IPS DF 6.9 (cell line): Measurements from ENCODE around the gene LGI4.

ENCODE experiments used
- DNase-seq: peaks from one replicate; pipeline ENCODE4 v3.0.0-alpha.2; 2013; ENCODE audit warnings: low read depth, low spot score
- H3K27ac ChIP-seq: one replicate; pipeline ENCODE4 v1.5.1; 2013; ENCODE audit warnings: low read length, control low read depth
- H3K27me3 ChIP-seq: 2 replicates; pipeline ENCODE4 v1.6.1; 2013; ENCODE audit warnings: mild to moderate bottlenecking, low read length; ENCODE audit not compliant: control insufficient read depth, insufficient read depth
- H3K36me3 ChIP-seq: 2 replicates; pipeline ENCODE4 v1.6.1; 2013; ENCODE audit warnings: low read length; ENCODE audit not compliant: control insufficient read depth, insufficient read depth
- H3K4me1 ChIP-seq: 2 replicates; pipeline ENCODE4 v1.6.1; 2013; ENCODE audit warnings: low read length; ENCODE audit not compliant: control insufficient read depth, insufficient read depth
- H3K4me3 ChIP-seq: 2 replicates; pipeline ENCODE4 v1.5.1; 2013; ENCODE audit warnings: mild to moderate bottlenecking, low read length
- H3K9me3 ChIP-seq: 2 replicates; pipeline ENCODE4 v1.6.1; 2013; ENCODE audit warnings: low read length, inconsistent platforms; ENCODE audit not compliant: control insufficient read depth, insufficient read depth
- WGBS: extraction: QIAGEN DNeasy Blood & Tissue Kit; methylation state at CpG from one replicate; pipeline ENCODE4 v1.1.7; 2013; ENCODE audit warnings: mixed read lengths, missing lambda C conversion rate; ENCODE audit not compliant: insufficient read length, insufficient coverage; 5-methylcytosine and 5-hydroxymethylcytosine counted together

The LGI4 gene

DNA sequence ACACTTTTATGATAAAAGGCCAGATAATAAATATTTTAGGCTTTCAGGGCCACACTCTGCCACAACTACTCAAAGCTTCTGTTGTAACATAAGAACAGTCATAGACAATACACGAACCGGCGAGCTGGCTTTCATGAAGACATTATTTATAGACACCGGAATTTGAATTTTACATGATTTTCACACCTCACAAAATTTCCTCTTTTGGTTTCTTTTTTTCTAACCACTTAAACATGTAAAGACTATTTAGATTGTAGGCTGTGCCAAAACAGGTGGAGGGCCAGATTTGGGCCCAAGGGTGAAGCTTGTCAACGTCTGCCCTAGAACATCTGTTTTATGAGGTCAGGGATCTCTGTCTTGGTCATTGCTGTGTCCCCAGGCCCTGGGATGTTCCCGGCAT is 48.9 kb downstream of the LGI4 start:
- WGBS, result no CpG with 5 or more reads among the region's 6 CpGs
- peaks cover 3% of the 10 kb centered on the region for H3K4me1 ChIP-seq
- H3K27me3 ChIP-seq, result no peaks in the 10 kb centered on the region
- H3K27ac ChIP-seq, result no peak overlapping the region
- DNase-seq, result no peak
- H3K4me3 ChIP-seq, result no peak overlapping the region
- H3K36me3 ChIP-seq, result no peaks in the 10 kb centered on the region
- no peaks in the 10 kb centered on the region for H3K9me3 ChIP-seq

DNA sequence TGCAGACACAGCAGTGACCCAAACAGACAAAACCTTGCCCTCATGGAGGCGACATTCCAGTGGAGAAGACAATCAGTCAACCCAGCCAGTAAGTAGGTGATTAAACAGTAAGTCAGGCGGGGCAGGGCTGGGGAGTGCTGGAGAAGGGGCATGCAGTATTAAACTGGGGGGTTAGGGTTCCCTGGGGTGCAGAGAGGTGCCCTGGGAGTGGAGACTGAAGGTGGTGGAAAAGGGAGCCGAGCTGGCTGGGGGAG is 50.4 kb downstream of the LGI4 start:
- no peak for DNase-seq
- Histone ChIP-seq H3K9me3 (no peaks in the 10 kb centered on the region), H3K27me3 (no peaks in the 10 kb centered on the region), H3K27ac (no peak overlapping the region), H3K4me3 (no peak overlapping the region), H3K36me3 (no peaks in the 10 kb centered on the region), H3K4me1 (no peaks in the 10 kb centered on the region; the same call in 1 of the 2 replicates)
- no CpG with 5 or more reads among the region's 3 CpGs for WGBS

DNA sequence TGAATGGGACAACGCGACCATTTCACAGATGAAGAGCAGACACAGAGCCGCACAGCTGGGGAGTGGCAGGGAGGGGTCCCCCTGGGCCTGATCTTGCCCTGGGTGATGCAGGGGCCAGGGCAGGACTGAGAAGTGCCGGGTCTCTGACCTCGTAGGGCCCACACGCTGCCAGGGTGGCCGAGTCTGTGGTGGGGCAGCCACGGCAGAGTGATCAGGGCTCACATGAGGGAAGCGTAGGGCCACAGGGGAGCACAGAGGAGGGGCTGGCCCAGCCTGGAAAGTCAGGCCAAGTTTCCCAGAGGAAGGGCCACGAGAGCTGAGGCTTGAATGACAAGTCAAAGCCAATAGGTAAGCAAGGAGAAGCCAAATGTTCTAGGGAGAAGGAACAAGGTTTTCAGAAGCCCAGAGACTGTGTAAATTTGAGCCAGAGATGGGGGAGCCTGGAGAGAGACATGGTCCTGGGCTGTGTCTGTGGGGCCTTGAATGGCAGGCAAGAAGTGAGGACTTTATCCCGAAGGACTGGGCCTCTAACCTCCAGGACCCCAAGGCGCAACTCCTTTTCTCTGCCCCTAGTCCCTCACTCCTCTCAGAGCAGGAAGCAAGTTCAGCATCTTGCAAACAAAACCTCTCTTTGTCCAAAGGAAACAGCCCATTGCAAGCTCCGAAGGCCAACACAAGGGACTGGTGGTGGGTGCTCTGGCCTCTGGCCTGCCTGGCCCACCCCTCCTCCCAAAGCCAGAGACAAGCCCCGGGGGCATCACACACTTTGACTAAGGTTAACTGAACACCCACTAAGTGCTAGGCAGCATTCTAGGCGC is 51.0 kb downstream of the LGI4 start:
- no CpG with 5 or more reads among the region's 15 CpGs for whole genome bisulfite sequencing
- no peak overlapping the region for H3K4me3 ChIP-seq

DNA sequence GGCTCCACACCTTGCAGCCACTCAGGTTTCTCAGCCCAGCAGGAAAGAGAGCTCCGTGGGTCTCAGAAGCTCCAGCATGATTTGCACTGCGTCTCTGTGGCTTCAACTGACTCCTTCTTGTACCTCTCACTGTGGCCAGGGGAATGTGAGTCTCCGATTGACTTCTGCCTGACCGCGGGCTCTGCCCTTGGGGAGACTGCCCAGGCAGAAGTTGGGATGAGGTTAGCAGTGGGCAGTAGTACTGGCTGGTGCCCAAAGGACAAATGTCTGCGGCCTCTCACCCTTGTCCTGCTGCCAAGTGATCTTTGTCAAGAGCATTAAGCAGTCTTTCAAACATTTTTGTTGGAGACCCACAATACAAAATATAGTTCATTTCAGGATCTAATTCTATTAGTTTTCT is 53.7 kb downstream of the LGI4 start:
- H3K27ac ChIP-seq, result no peak overlapping the region
- no peaks in the 10 kb centered on the region for H3K9me3 ChIP-seq
- no peaks in the 10 kb centered on the region for H3K36me3 ChIP-seq
- no peak for DNase-seq
- no peaks in the 10 kb centered on the region for H3K27me3 ChIP-seq
- no peak overlapping the region for H3K4me3 ChIP-seq
- no peaks in the 10 kb centered on the region; the same call in 1 of the 2 replicates for H3K4me1 ChIP-seq
- no CpG with 5 or more reads among the region's 6 CpGs for WGBS

More for the DNA sequence above, 51.0 kb downstream of the LGI4 start:
- Histone ChIP-seq H3K4me1 (no peaks in the 10 kb centered on the region; the same call in 1 of the 2 replicates), H3K9me3 (no peaks in the 10 kb centered on the region), H3K27ac (no peak overlapping the region), H3K27me3 (no peaks in the 10 kb centered on the region), H3K36me3 (no peaks in the 10 kb centered on the region)
- DNase-seq, result no peak

DNA sequence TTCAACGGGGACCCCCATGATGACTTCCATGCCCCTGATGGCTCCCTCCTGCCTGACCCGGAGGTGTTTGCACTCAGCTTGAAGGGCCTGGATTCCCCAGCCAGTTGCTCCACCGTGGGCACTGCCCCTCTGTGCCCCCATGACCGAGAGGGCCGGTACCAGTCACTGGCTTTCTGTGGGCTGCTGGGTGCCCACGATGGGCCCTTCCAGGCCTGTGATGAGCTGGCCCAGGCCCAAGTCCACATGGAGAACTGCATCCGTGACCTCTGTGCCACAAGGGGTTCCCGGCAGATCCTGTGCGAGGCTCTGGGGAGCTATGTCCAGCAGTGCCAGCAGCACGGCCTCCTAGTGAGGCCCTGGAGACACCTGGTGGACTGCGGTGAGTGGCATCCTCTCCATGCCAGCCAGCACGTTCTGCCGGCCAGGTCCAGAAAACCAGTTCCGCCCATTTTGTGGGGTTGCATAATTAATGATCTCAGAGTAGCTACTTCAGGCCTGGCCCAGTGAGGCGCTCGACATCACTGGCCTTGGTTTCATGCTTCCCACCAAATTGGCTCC is 54.2 kb downstream of the LGI4 start:
- no peak for DNase-seq
- H3K27ac ChIP-seq, result no peak overlapping the region
- H3K27me3 ChIP-seq, result no peaks in the 10 kb centered on the region
- no peak overlapping the region for H3K4me3 ChIP-seq
- no peaks in the 10 kb centered on the region for H3K36me3 ChIP-seq
- no CpG with 5 or more reads among the region's 16 CpGs for WGBS
- no peaks in the 10 kb centered on the region; the same call in 1 of the 2 replicates for H3K4me1 ChIP-seq
- H3K9me3 ChIP-seq, result no peaks in the 10 kb centered on the region

DNA sequence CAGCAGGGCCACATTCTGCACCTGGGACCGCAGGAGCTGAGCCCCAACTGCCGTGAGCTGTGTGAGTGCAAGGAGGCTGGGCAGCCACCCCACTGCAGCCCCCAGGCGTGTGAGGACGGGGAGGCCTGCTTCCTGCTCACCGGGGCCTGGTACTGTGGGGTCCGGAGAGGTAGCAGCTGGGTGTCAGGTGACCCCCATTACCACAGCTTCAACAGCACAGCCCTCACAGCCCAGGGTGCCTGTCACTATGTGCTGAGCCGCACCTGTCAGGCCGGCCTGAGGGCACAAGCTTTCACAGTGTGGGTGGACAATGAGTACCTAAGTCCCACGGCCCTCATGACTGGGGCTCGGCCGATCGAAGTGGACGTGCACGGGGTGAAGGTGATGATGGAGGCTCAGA is 55.0 kb downstream of the LGI4 start:
- Histone ChIP-seq H3K4me1 (no peaks in the 10 kb centered on the region; the same call in 1 of the 2 replicates), H3K27me3 (no peaks in the 10 kb centered on the region), H3K36me3 (no peaks in the 10 kb centered on the region), H3K4me3 (no peak overlapping the region), H3K27ac (no peak overlapping the region), H3K9me3 (no peaks in the 10 kb centered on the region)
- WGBS, result no CpG with 5 or more reads among the region's 14 CpGs
- no peak for DNase-seq

DNA sequence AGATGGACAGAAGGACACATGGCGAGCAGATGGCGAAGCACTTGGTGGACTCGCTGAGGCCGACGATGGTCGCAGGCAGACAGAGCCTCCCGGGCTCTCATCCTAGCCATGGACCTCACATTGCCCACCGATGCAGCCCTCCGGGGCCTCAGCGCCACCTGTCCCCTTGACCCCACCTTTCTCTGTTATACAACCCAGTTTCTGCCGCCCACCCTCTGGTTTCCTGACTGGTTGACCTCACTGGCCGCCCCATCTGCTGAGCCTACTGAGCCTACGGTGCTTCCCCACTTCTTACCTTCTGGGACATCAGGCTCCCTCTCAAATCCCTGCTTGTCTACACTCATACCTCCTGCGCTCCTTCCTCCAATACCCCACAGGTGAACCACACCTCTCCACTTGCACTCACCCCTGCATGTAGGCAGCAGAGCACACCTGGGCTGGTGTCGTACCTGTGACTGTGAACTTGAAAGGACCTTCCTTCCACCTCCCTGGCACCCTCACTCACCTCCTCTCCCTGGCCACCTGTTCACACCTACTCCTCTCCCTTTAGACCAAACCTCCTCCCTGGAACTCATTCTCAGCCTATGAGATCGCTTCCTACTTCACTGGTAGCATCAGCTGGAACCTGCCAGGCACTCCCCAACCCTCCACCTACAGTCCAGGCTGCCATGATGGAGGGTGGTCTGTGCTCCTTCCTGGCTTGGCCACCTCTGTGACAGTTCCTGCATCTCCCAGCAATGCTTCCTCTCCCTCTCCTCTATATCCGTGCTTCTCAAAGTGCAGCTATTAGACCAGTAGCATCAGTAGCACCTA is 57.2 kb downstream of the LGI4 start:
- Histone ChIP-seq H3K36me3 (no peaks in the 10 kb centered on the region), H3K27ac (no peak overlapping the region), H3K9me3 (no peaks in the 10 kb centered on the region), H3K4me1 (no peaks in the 10 kb centered on the region; the same call in 1 of the 2 replicates), H3K4me3 (no peak overlapping the region), H3K27me3 (no peaks in the 10 kb centered on the region)
- no CpG with 5 or more reads among the region's 17 CpGs for WGBS
- no peak for DNase-seq

DNA sequence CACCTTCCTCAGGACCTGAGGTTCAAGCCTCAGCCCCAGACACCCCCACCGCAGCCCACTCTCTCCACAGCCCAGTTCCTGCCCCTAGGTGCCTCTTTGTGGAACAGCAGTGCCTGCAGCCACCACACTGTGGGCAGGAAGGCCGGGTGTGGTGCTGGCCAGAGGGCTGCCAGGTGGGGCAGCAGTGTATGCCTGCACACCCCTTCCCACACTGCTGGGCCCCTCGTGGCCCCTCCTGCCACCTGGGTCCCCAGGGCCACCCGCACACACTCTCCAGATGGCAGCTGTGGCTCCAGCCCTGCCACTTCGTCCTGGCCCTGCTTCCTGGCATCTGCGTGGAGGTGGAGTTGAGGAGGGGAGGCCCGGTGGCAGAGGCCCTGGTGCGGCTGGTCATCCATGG is 58.2 kb downstream of the LGI4 start:
- no peak for DNase-seq
- Histone ChIP-seq H3K36me3 (no peaks in the 10 kb centered on the region), H3K9me3 (no peaks in the 10 kb centered on the region), H3K27me3 (no peaks in the 10 kb centered on the region), H3K27ac (no peak overlapping the region), H3K4me3 (no peak overlapping the region), H3K4me1 (no peaks in the 10 kb centered on the region; the same call in 1 of the 2 replicates)
- no CpG with 5 or more reads among the region's 8 CpGs for WGBS

DNA sequence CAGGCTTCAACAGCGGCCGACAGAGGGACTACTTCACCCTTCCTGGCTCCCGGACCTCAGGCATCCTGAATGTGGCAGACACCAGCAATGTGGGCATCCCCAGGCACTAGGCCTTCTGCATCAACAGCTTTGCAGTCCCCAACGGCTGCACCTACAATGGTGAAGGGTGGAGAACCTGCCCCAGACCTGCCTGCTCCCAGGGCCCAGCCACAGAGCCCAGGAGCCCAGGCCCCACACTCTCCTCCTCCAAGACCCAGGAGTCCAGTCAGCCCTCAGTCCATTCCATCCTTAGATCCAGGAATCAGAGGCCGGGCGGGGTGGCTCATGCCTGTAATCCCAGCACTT is 58.9 kb downstream of the LGI4 start:
- no peak for DNase-seq
- Histone ChIP-seq H3K4me1 (no peaks in the 10 kb centered on the region; the same call in 1 of the 2 replicates), H3K27me3 (no peaks in the 10 kb centered on the region), H3K4me3 (no peak overlapping the region), H3K27ac (no peak overlapping the region), H3K36me3 (no peaks in the 10 kb centered on the region), H3K9me3 (no peaks in the 10 kb centered on the region)
- no CpG with 5 or more reads among the region's 6 CpGs for WGBS

DNA sequence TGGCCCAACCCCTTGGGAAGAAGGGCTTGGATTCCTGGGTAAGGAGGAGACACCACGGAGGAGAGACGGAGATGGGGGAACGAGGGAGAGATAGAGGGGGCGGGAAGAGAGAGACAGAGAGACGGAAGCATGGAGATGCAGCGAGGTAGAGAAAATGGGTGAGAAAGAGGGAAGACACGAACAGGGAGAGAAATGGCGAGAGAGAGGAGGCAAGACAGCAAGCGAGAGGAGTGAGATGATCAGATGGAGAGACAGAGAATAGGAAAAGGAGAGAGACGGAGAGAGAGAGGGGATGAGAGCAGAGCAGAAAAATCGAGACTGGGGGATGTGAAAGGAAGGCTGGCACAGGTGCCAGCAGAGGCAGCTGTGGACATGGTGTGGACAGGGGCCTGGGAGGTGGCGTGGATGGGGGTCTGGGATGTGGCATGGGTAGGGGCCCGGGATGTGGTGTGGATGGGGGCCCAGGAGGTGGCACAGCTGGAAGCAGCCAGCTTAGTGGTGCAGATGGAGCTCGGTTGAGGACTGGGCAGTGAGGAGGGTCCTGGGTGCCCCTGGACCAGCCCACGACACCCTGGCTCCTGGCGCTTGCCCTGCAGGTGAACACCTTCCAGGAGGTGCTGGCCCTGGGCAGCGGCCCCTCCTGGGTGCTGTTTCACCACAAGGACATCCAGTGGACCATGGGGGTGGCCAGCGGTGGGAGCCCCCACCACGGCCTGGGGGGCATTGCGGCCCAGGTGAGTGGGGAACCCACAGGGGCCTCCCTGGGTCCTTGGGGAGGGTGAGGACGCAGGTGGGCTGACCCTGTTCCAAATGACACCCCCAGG is 59.4 kb downstream of the LGI4 start:
- 100% methylated on average over 5 of the region's 21 CpGs for WGBS
- Histone ChIP-seq H3K4me3 (no peak overlapping the region), H3K4me1 (no peaks in the 10 kb centered on the region; the same call in 1 of the 2 replicates), H3K9me3 (no peaks in the 10 kb centered on the region), H3K27ac (no peak overlapping the region), H3K27me3 (no peaks in the 10 kb centered on the region), H3K36me3 (no peaks in the 10 kb centered on the region)
- DNase-seq, result no peak
